Measurements from ENCODE around the gene CSMD2. TPM values are rescaled to one million over a fixed set of nuclear protein-coding genes. Genes with fewer than 3 reads are reported as not detected.

CSMD2 gene
- total RNA-seq, 1 donor from 2014 or later: 2.1 TPM

GRCh38 chr1:33931111-33931475 is 233.9 kb downstream of the CSMD2 start:
- Mint-ChIP-seq H3K27me3 (ENCODE audit: unreplicated experiment) (peaks cover 2% of the 10 kb centered on the region), H3K27ac (ENCODE audit: unreplicated experiment) (no peak overlapping the region), H3K4me3 (ENCODE audit: unreplicated experiment) (no peak overlapping the region), H3K36me3 (ENCODE audit: low read depth, unreplicated experiment) (no peaks in the 10 kb centered on the region), H3K9me3 (ENCODE audit: unreplicated experiment) (no peaks in the 10 kb centered on the region), H3K4me1 (ENCODE audit: unreplicated experiment) (no peaks in the 10 kb centered on the region)
- no peak for TF ChIP-seq CTCF (IDR thresholded peaks at IDR 0.05; ENCODE audit: unreplicated experiment)
- DNase-seq (ENCODE audit: low spot score): no peak

- H3K36me3 Mint-ChIP-seq (ENCODE audit: low read depth, unreplicated experiment): no peaks in the 10 kb centered on the region
- no peak overlapping the region for H3K4me3 Mint-ChIP-seq (ENCODE audit: unreplicated experiment)
- no peak for TF ChIP-seq CTCF (IDR thresholded peaks at IDR 0.05; ENCODE audit: unreplicated experiment)
- H3K27ac Mint-ChIP-seq (ENCODE audit: unreplicated experiment): no peak overlapping the region
- peaks cover 2% of the 10 kb centered on the region for H3K27me3 Mint-ChIP-seq (ENCODE audit: unreplicated experiment)
- DNase-seq (ENCODE audit: low spot score): no peak
- no peaks in the 10 kb centered on the region for H3K9me3 Mint-ChIP-seq (ENCODE audit: unreplicated experiment)
- no peaks in the 10 kb centered on the region for H3K4me1 Mint-ChIP-seq (ENCODE audit: unreplicated experiment)
These were observed 234.5 kb downstream of the CSMD2 start for GRCh38 chr1:33930346-33931110.

- H3K9me3 Mint-ChIP-seq (ENCODE audit: unreplicated experiment): no peaks in the 10 kb centered on the region
- no peak overlapping the region for H3K27ac Mint-ChIP-seq (ENCODE audit: unreplicated experiment)
These were observed 236.8 kb downstream of the CSMD2 start for GRCh38 chr1:33928251-33928650.

GRCh38 chr1:33927721-33928120 is 237.3 kb downstream of the CSMD2 start:
- Mint-ChIP-seq H3K27ac (ENCODE audit: unreplicated experiment) (no peak overlapping the region), H3K4me3 (ENCODE audit: unreplicated experiment) (no peak overlapping the region), H3K27me3 (ENCODE audit: unreplicated experiment) (peaks cover 2% of the 10 kb centered on the region), H3K36me3 (ENCODE audit: low read depth, unreplicated experiment) (no peaks in the 10 kb centered on the region), H3K9me3 (ENCODE audit: unreplicated experiment) (no peaks in the 10 kb centered on the region), H3K4me1 (ENCODE audit: unreplicated experiment) (no peaks in the 10 kb centered on the region)
- no peak for DNase-seq (ENCODE audit: low spot score)
- TF ChIP-seq CTCF (IDR thresholded peaks at IDR 0.05; ENCODE audit: unreplicated experiment): no peak

More at GRCh38 chr1:33928251-33928650, 236.8 kb downstream of the CSMD2 start:
- H3K36me3 Mint-ChIP-seq (ENCODE audit: low read depth, unreplicated experiment): no peaks in the 10 kb centered on the region
- H3K27me3 Mint-ChIP-seq (ENCODE audit: unreplicated experiment): peaks cover 2% of the 10 kb centered on the region
- TF ChIP-seq CTCF (IDR thresholded peaks at IDR 0.05; ENCODE audit: unreplicated experiment): no peak
- H3K4me3 Mint-ChIP-seq (ENCODE audit: unreplicated experiment): no peak overlapping the region
- DNase-seq (ENCODE audit: low spot score): no peak
- no peaks in the 10 kb centered on the region for H3K4me1 Mint-ChIP-seq (ENCODE audit: unreplicated experiment)

- TF ChIP-seq CTCF (IDR thresholded peaks at IDR 0.05; ENCODE audit: unreplicated experiment): no peak
- H3K36me3 Mint-ChIP-seq (ENCODE audit: low read depth, unreplicated experiment): no peaks in the 10 kb centered on the region
- H3K4me3 Mint-ChIP-seq (ENCODE audit: unreplicated experiment): no peak overlapping the region
- no peak overlapping the region for H3K27ac Mint-ChIP-seq (ENCODE audit: unreplicated experiment)
- H3K27me3 Mint-ChIP-seq (ENCODE audit: unreplicated experiment): peaks cover 5% of the 10 kb centered on the region
- DNase-seq (ENCODE audit: low spot score): no peak
- peaks cover 4% of the 10 kb centered on the region for H3K4me1 Mint-ChIP-seq (ENCODE audit: unreplicated experiment)
- no peaks in the 10 kb centered on the region for H3K9me3 Mint-ChIP-seq (ENCODE audit: unreplicated experiment)
These were observed 239.4 kb downstream of the CSMD2 start for GRCh38 chr1:33925586-33925985.

Data from endothelial cell (in vitro differentiated cells).